ENCODE results near the gene HDAC4. TPM values are rescaled to one million over a fixed set of nuclear protein-coding genes. Genes with fewer than 3 reads are reported as not detected.

HDAC4 gene
- total RNA-seq, 1 donor from 2014 or later: 29.4 TPM

DNA sequence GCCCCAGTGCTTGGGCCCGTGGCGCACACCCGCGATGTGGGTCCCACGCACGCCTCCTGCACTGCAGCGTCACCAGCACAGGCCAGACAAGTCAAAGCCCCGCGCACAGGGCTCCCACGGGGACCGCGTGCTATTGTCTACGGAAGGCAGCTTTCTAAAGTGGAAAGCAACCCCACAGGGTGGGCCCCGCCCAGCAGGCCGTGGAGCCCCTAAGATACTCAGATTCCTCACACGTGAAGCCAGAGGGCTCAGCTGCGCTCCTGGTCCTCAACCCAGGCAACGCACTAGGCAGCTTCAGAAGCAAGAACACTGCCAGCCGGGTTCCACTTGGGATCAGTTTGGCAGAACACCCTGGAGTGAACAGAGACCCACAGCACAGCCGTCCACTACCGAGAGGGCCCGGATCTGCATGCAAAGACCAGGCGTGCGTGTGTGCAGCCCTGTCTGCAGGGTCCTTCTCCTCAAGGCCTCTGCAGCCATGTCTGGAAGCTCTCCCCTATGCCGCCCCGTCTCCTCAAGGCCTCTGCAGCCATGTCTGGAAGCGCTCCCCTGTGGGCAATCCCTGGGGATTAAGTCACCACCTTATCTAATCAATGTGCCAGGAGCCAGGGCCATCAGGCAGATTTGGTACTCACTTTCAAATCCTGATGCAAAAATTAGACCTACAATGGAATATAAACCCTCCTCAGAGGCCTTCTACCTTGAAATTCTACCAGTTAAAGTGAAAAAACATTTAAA is 231.3 kb downstream of the HDAC4 start:
- DNase-seq (ENCODE audit: low read depth): no peak

DNA sequence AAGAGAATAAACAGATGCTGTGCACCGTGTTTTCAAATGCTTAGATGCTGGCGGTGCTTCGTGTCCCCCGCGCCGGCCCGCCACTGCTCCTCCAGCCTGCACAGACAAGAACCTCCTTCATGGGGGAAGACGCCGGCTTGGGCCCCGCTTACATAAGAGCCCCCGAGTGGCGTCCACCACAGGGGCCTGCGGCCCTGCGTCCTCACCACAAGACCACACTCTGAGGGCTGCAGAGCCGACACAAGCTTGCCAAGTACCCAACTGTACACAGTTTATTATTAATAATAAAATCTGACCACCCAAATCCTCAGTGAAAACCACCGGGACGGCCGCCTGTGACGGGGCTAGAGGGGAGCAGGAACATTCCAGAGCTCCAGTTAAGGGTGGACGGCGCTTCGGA is 232.2 kb downstream of the HDAC4 start:
- no peak for DNase-seq (ENCODE audit: low read depth)

DNA sequence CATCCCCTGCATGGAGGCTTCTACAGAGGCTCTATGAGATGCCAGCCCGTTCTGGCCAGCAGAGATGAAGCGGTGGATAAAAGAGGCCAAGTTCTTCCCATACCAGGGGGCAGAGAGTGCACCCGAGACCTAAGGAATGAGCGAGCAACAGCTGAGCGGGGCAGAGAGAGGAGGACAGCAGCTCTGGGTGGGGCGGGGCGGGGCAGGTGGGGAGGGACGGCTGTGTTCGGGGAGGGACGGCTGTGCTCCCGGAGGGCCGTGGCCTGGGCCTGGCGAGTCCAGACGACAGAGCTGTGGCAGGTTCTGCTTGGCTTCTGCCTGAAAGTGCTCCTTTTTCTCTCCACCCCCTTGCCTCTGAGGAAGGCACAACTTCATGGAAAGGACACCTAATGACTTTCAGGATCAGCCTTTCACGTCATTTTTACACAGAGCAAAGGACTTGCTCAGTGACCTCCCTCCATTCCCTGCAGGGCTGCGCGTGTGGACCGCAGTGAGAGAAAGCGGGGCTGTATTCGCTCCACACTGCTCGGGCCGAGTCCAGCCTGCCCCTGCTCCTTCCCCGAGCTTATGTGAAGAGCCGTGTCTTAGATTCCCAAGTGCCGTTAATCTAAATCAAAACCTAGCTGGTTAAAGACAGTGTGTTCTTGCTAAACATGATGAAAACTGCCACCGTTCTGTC is 232.9 kb downstream of the HDAC4 start:
- no peak for DNase-seq (ENCODE audit: low read depth)

DNA sequence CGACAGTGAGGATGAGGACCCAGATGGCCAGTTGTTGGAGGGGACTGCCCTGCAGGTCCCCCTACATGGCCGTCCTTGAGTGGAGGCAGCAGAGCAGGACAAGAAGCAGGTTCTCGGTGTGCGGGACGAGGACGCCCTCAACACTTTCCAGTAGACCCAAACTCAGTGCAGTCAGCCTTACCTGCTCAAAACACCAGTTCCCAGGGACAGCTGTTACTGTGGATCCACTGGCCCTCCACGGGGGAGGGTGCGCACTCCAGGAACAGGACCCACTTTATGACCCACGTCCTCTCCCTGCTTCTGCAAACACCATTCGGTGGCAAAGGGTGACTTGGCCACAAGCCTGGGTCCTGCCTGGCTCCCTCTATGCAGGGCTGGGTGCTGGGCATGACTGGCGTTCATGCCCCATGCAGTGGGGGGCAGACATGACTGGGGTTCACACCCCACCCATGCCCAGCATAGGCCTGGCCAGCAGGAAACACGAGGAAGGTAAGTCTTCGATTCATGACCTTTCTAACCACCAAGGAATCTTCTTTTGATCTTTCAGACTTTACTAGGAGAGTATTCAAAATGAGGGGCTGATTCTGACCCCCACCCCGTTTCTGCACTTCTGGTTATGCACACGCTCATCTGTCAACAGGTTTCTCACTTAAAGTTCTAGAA is 233.7 kb downstream of the HDAC4 start:
- DNase-seq (ENCODE audit: low read depth): no peak

DNA sequence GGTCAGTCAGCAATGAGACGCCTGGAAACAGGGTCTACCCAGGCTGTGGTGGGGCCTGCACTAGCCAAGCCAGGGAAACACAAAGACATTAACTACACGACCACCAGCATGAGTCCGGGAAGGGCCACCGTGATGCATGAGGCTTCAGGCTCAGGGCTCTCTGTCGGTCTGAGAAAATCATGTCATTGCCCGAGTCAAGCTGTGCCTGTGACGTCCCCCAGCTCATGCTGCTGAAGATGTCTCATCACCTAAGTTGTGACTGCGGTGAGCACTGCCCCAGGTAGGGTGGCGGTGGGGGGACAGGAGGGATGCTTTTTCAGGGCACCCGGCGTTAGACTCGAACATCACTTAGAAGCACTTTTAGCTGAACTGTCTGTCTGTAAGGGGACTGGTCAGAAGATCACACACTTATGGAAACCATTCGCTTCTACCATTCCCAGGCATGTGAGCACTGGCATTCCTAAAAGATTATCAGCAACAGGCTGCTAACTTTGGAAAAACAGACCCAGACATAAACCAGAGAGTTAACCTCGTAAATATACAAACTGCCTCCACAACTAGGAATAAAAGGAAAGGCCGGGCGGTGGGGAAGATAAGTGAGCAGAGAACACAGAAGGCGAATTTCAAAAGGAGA is 234.5 kb downstream of the HDAC4 start:
- DNase-seq (ENCODE audit: low read depth): no peak

DNA sequence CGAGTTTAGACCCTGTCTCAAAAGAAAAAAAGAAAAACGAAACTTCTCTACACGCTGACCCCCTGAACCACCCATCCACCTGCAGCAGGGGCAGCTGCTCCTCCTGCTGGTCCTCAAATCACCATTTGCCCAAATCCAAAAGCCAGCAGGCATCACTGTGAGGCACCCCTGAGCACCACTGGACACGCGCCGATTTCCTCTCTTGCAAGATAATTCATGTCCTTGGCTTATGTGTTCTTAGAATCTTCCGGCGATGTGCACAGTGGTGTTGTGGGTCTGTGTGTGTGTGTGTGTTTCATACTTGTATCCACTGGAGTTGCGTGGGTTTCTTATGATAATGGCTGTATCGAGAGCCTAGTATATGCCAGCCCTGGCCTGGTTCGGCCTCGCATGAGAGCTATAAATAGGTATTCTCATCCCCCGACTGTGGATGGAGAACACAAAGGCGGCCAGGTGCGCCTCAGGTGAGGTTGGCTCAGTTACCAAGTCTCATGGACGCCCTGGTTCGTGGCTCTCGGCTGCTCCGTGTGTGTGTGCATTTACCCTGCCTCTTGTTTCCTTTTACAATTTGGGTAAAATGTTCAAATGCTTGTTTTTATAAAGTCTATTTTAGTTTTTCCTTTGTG is 235.5 kb downstream of the HDAC4 start:
- no peak for DNase-seq (ENCODE audit: low read depth)

DNA sequence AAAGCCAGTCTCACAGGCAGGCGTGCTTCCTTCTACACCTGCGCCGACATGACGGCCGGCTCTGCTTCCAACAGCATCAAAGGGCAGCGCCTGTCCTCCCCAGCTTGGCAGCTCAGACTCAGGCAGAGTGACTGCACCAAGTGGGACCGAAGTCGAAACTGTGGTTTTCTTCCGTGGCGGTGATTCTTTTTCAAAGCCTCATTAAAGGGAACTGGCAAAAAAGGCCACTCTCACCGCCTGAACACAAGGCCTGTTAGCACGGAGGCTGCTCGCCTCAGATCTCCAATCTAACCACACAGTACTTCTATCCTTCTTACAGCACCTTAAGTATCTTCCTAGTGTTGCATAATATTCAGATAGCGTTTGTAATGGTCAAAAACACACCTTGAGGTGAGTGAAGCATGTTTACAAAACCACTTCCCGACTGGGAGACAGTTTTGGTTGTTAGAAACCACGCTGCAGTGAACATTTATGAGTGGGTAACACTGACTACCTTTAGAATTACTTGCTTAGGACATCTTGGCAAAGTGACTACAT is 236.4 kb downstream of the HDAC4 start:
- DNase-seq (ENCODE audit: low read depth): no peak

DNA sequence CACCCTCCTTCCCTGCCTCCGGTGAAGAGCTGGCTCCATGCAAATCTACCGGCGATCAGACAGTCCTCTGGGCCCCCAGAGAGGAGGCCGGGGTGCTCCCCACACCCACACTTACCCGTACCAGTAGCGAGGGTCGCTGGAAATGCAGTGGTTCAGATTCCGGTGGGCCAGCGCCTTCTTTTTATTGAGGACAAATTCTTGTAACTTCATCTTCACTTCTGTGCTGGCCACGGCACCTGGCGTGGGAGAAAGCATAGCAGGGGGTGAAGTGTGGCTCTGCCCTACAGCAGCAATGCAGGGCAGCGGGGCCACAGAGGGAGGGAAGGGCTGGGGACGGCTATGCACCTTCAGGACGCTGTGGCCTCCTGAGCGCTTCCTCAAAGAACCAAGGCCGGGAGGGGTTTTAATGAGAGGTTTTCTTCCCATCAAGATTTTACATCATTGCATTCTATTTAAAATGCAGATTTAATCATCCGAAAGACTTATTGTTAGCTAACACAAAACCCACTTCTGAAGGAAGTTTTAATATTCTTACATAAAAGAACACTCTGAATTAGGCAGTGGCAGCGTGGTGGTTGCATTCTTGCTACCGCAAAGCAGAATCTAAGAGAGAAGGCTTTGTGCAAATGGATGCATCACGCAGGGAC is 237.0 kb downstream of the HDAC4 start:
- DNase-seq (ENCODE audit: low read depth): no peak

DNA sequence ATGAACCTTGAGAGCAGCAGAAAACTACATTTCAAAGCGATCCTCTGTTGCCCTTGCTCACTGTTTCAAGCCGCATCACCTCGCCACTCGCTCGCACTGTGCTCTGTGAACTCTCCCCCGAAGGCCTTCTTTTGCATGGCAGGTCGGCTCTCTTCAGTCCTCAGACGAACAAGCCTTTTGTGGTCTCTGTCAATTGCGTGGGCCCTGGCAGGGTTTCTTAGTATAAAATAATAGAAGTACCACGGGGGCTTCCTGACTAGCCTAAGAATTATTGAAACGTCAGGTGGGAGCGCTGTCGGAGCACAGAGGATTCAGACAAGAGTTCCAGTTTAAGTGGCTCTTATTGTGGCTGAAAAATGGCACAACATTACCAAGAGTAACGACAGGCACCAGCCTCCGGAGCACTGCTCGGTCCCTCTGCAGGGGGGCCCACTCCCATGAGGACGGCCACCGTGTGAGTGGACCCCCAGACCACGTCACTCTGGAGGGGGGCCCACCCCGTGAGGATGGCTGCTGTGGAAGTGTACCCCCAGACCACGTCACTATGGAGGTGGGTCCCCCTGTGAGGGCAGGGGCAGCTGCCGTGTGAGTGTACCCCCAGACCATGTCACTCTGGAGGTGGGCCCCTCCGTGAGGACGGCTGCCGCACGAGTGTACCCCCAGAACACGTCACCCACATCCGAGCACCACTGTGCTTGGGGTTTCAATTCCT is 237.7 kb downstream of the HDAC4 start:
- DNase-seq (ENCODE audit: low read depth): no peak

DNA sequence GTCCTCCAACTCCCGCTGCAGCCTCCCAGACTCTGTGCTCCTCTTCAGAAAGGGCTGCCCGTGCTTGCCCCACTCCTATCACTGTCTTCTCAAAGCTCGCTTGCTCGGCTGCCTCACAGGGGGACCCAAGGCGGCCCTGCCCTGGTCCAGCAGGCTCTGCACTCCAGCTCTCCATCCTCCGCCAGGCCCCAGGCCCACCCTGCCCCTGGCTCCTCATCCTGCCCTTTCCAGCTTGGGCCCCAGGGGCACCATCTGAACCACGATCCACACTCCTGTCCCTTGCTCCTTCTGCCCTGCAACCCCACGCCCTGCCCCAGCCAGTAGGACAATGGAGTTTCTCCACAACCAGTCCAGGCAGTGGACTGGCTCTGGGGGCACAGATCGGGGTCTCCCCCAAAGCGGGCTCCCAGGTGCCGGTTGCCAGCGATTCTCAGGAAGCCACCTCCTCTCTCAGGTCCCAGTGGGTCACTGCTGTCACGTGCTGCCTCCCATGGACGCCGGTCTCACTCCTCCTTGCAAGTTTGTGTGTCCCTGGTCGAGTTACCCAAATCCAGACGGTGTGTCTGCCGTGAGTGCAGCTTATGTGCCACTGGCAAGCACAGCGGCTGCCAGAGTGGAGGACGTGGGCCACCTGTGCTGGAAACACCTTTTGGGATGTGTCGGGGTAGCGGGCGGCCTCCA is 238.5 kb downstream of the HDAC4 start:
- no peak for DNase-seq (ENCODE audit: low read depth)

DNA sequence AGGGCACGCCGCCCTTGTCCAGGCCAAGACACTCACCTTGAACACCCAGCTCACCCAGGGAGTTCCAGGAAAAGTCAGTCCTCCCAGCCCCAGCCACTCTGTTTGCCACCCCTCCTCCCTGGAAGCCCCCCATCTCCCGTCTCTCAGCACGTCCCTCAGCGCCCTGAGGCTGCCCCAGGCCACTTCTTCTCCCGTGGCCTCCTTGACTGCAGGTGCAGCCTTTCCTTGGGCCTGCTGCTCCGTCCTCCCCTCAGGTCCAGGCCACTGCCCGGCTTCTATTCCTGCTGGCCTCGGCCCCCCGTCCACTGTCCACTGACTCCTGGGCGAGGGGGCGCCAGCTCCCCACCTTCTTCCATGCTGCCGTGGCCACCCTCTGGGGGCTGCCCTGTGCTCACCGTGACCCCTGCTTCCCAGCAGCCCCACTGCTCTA is 239.1 kb downstream of the HDAC4 start:
- DNase-seq (ENCODE audit: low read depth): no peak

DNA sequence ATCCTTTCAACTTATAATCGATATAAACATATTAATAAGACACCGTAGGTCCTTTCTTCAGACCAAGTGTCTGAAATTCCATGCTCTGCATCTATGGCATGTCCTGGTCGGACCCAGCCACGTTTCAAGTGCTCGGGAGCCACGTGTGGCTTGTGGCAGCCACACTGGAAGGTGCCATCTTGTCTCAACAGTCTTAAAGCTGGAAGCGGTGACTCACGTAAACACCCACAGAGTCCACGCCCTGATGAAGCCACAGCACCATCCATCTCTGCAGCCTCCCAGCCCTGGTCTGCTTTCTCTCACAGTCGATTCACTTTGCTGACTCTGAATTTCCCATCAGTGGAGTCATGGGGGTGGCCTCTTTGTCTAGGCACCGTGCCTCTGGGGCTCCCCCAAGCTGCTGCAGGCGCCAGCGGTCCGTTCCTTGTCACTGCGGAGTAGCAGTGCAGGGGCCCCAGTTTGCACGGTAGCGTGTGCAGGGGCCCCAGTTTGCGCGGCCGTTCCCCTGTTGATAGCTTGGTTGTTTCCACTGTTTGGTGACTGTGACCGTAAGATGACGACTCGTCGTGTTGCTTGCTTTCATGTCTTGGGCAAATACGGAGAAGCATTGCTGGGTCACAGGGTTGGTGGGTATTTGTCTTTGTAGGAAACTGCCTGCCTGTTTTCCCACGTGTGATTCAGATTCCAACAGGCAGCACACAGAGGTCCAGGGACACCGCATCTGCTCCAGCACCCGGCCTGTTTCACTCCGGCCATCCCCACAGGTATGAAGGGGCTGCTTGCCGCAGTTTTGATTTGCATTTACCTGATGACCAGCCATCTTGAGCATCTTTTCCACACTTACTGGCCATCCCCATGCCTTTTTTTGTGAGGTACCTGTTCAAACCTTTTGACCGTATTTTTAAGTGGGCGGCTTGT is 240.3 kb downstream of the HDAC4 start:
- DNase-seq (ENCODE audit: low read depth): no peak

DNA sequence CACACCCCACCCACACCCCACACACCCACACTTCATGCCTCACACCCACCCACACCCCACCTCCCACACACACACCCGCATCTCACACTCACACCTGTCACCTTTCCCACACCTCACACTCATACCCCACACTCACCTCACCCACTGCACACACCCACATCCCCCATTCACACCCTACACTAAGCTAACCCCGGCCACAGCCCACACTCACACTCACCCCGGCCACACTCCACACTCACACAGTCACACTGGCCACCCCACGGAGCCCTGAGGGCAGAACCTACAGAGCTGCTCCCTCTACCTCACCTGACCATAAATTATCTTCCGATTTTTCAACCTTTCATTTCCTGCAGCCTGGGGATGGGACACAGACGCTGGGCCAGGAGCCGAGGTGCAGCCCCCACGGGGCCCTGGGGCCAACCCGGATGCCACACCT is 241.3 kb downstream of the HDAC4 start:
- no peak for DNase-seq (ENCODE audit: low read depth)

DNA sequence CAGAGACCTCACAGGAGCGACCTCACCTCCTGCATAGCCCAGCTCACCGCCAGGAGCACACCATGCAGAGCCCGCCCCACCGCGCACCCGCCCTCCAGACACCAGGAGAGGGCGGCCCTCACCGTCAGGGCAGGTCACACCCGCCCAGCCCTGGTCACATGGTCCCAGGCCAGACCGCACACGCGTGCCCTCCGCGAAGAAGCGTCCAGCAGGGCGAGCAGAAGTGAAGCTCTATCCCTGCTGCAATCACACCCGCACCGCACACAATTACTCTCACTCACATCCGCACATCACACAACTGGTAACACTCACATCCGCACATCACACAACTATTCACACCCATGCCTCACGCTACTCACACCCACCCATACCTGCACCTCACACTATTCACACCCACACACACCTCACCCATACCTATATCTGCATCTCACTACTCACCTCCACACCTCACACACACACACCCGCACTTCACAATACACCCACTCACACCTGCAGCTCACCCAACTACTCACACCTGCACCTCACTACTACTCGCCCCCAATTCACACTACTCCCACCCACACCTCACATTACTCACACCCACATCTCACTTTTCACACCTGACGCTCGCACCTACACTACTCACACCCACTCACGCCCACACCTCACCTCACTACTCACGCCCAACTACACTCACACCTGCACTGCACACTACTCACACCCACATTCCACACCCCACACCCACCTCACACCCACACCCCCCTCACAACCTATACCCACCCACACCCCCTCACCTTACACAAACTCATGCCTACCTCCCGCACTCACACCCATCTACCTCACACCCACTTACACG is 242.0 kb downstream of the HDAC4 start:
- no peak for DNase-seq (ENCODE audit: low read depth)

DNA sequence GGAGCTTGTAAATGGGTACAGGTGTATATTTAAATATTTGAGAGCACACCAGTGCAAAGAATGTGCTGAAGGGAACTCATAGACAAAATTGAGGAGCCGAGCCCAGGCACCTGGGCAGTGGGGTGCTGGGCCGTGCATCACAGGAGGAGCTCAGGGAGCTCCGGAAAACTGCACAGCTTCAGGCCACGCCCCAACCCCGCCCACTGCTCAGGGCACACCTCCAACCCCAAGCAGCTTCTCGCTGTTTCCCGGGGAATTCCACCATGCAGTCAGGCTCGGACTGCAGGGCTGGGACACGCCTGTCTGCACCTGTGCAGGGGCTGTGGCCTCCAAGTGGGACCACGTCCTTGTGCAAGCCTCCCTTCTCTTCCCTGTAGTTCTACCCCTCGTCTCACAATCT is 243.0 kb downstream of the HDAC4 start:
- DNase-seq (ENCODE audit: low read depth): peak; percentile 52

DNA sequence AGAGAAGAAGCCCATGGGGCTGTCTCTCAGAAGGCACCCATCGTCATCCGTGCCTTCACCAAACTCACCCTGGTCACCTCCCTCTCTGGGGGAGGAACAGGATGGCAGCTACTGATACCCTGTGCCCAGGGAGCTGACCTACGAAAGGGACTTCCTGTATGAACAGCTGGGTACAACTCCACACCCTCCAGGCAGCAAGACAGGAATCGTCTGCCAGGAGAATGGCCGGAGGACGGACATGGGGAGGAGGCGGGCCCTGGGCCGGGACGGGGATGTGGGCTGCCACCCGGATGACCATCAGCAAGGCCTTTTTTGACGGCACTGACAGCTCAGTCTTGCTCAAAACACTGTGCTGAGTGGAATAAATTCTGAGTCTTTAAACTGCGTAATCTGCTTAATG is 243.6 kb downstream of the HDAC4 start:
- DNase-seq (ENCODE audit: low read depth): no peak

DNA sequence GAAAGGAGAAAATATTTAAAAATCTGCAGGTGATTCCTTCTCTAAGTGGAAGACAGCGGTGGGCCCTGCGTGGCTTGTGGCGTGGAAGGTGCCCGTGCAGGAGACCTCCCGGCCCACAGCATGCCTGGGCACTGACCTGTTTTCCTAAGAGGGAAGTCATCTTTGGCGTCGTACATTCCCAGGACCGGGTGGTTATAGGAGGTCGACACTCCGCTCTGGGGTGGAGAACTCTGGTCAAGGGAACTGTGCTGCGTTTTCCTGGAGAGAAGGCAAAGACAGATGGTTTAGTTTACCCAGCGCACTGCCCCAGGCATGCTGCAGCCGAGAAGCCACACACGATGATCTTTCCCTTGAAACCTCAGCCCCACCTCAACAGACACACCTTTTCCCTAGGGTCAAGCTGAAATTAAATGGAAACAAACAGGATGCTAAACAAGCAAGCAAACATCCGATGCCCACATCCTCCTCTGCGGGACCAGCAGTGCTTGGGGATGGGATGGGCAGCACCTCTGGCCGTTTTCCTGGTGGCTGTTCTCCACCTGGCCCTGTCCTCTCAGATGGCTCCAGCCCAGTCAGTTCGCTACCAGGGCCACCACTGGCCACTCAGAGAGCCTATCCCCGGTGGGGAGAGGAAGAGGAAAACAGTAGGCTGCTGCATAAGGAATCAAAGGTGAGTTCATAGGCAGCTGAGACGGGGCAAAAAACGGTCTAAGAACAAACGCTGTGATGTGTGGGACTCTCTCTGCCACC is 244.1 kb downstream of the HDAC4 start:
- no peak for DNase-seq (ENCODE audit: low read depth)
